A673 (cell line): ENCODE results near the gene PIAS4. TPM values are rescaled to one million over a fixed set of nuclear protein-coding genes. Genes with fewer than 3 reads are reported as not detected.
A peak's percentile ranks its signal among the peaks of the same experiment; 100 is the strongest.

Source experiments
- BruUV-seq: library from RNA; stranded (reverse); fragments of 400-500 nt; replicated peaks from 2 replicates; lab custom pipeline; 2021; lab: Mats Ljungman, UMichigan
- CTCF ChIA-PET: fragments of 300-600 bp; sonication (Branson Sonifier 250); formaldehyde crosslinking; loops from one replicate; lab custom pipeline; 2022; ENCODE audit warnings: antibody characterized with exemption; lab: Charles Lee
- POLR2A ChIA-PET: fragments of 300-600 bp; sonication (Branson Sonifier 250); formaldehyde crosslinking; loops from one replicate; lab custom pipeline; 2022; ENCODE audit warnings: antibody characterized with exemption; ENCODE audit not compliant: low non-redundant PET; lab: Charles Lee
- DNase-seq: peaks from one replicate; pipeline ENCODE4 v3.0.0-alpha.2; 2015; ENCODE audit warnings: low spot score
- H3K27ac ChIP-seq: fragments of 200-600 bp; sonication (generic); 2 replicates; pipeline ENCODE4 v1.5.1; 2016; ENCODE audit warnings: mixed run types, low read depth, mild to moderate bottlenecking, mixed read lengths, antibody characterized with exemption, low read length; ENCODE audit not compliant: poor library complexity, severe bottlenecking
- H3K27me3 ChIP-seq: fragments of 200-600 bp; sonication (generic); replicated peaks from 2 replicates; pipeline ENCODE4 v1.6.1; 2017; ENCODE audit warnings: mixed run types, low read depth, mild to moderate bottlenecking, mixed read lengths, antibody characterized with exemption, low read length; ENCODE audit not compliant: insufficient read depth, poor library complexity
- H3K36me3 ChIP-seq: fragments of 200-600 bp; sonication (generic); 2 replicates; pipeline ENCODE4 v1.6.1; 2016; ENCODE audit warnings: mixed run types, mild to moderate bottlenecking, mixed read lengths, antibody characterized with exemption, low read length; ENCODE audit not compliant: insufficient read depth, poor library complexity, severe bottlenecking
- H3K4me1 ChIP-seq: fragments of 200-600 bp; sonication (generic); 2 replicates; pipeline ENCODE4 v1.6.1; 2017; ENCODE audit warnings: mixed run types, mild to moderate bottlenecking, mixed read lengths, antibody characterized with exemption, low read length; ENCODE audit not compliant: insufficient read depth, poor library complexity, severe bottlenecking
- H3K4me3 ChIP-seq: fragments of 200-600 bp; sonication (generic); 2 replicates; pipeline ENCODE4 v1.5.1; 2016; ENCODE audit warnings: low read depth, mixed run types, mild to moderate bottlenecking, mixed read lengths, low read length; ENCODE audit not compliant: poor library complexity, severe bottlenecking
- H3K9me3 ChIP-seq: fragments of 200-600 bp; sonication (generic); 2 replicates; pipeline ENCODE4 v1.6.1; 2016; ENCODE audit warnings: mixed run types, low read depth, mild to moderate bottlenecking, mixed read lengths, antibody characterized with exemption, low read length; ENCODE audit not compliant: poor library complexity, severe bottlenecking
- CTCF ChIP-seq: fragments of 300-800, 200-600 bp; sonication (generic); conservative IDR thresholded peaks from 2 replicates; pipeline ENCODE4 v1.5.1; 2017; ENCODE audit warnings: low read depth, mild to moderate bottlenecking, antibody characterized with exemption, low read length, moderate library complexity, mixed read lengths
- EZH2 ChIP-seq: fragments of 200-600 bp; sonication (generic); IDR thresholded peaks from 2 replicates; pipeline ENCODE4 v1.6.1; 2017; ENCODE audit warnings: borderline replicate concordance, low read depth, mild to moderate bottlenecking, mixed read lengths, antibody characterized with exemption, low read length; ENCODE audit not compliant: poor library complexity, severe bottlenecking
- intact Hi-C: fragments of 100-400 bp; cut with micrococcal nuclease; formaldehyde crosslinking; loops from one replicate; pipeline ENCODE4 v1.10.0; 2022; ENCODE audit not compliant: unreplicated experiment
- total RNA-seq: library from RNA; stranded (reverse); gene quantifications from 2 replicates; pipeline ENCODE4 v1.2.3, GENCODE V29; 2021

Gene PIAS4
- total RNA-seq, 1 experiment from 2014 or later = 59.1 TPM

- no peak for DNase-seq
- H3K27ac ChIP-seq = peak overlapping the region; percentile 7
- peaks cover 26% of the 10 kb centered on the region for H3K4me1 ChIP-seq
- no peaks in the 10 kb centered on the region for H3K9me3 ChIP-seq
- H3K27me3 ChIP-seq = no peaks in the 10 kb centered on the region
- CTCF ChIA-PET = no interaction called here
- H3K36me3 ChIP-seq = peaks cover 94% of the 10 kb centered on the region
- intact Hi-C loops = no loop called here
- POLR2A ChIA-PET = interaction anchor here (1.3 kb wide), 1 partner anchor 10 kb away, joined by 4 read pairs; no protein-coding TSS in a partner anchor
- TF ChIP-seq EZH2 (no peak), CTCF (no peak)
- no peak overlapping the region for H3K4me3 ChIP-seq
- no TSS peak for BruUV-seq
Observed at GRCh38 chr19:3979289-3979673, 28.3 kb upstream of the PIAS4 start.

GRCh38 chr19:3979674-3980352 is 27.7 kb upstream of the PIAS4 start:
- CTCF ChIA-PET = no interaction called here
- Histone ChIP-seq H3K36me3 (peaks cover 99% of the 10 kb centered on the region), H3K4me1 (peaks cover 26% of the 10 kb centered on the region), H3K4me3 (no peak overlapping the region), H3K27ac (no peak overlapping the region), H3K9me3 (no peaks in the 10 kb centered on the region), H3K27me3 (no peaks in the 10 kb centered on the region)
- TF ChIP-seq EZH2 = no peak
- no peak for TF ChIP-seq CTCF
- POLR2A ChIA-PET = no interaction called here
- no TSS peak for BruUV-seq
- DNase-seq = no peak
- intact Hi-C loops = no loop called here

- Histone ChIP-seq H3K36me3 (peaks cover 92% of the 10 kb centered on the region), H3K9me3 (no peaks in the 10 kb centered on the region), H3K27ac (peak overlapping the region; percentile 7), H3K27me3 (no peaks in the 10 kb centered on the region), H3K4me1 (peaks cover 26% of the 10 kb centered on the region), H3K4me3 (no peak overlapping the region)
- ChIA-PET POLR2A (no interaction called here), CTCF (no interaction called here)
- TF ChIP-seq EZH2 (no peak), CTCF (no peak)
- no peak for DNase-seq
- BruUV-seq = TSS peak; percentile 0
- intact Hi-C loops = no loop called here
Observed at GRCh38 chr19:3980353-3981251, 26.9 kb upstream of the PIAS4 start.
